Breast epithelium (tissue), 3 donors: Measurements from ENCODE around the gene CROCC2.

Experiments used
- POLR2A ChIP-seq: fragments of 450-650 bp; IDR thresholded peaks from one replicate; pipeline ENCODE4 v1.6.1; 2016; ENCODE audit warnings: antibody characterized with exemption, mild to moderate bottlenecking, moderate library complexity
- POLR2AphosphoS5 ChIP-seq, 3 donors: sonication (generic); formaldehyde crosslinking; IDR thresholded peaks; one replicate each; pipeline ENCODE4 v1.6.1; 2017; ENCODE audit warnings: antibody characterized with exemption in 3 of 3
- TF ChIP-seq, protein P1 (sequence below), 3 donors: fragments of 450-650 bp; IDR thresholded peaks; one replicate each; pipeline ENCODE4 v1.5.1; 2016 to 2017; ENCODE audit warnings: antibody characterized with exemption in 3 of 3, mild to moderate bottlenecking in 3 of 3, moderate library complexity in 3 of 3

DNA sequence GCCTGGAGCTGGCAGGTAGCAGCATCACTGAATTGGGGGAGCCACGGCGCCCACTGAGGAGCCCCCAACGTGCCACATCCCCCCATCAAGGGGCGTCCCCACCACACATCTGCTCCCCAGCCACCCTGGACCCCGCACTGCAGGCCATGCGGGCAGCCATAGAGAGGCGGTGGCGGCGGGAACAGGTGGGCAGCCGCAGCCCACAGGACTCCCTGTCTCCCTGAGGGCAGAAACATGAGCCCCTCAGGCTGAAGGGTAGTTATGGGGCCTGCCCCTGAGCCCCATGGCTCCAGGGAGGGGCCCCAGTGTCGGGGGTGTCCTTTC lies 26.6 kb downstream of the CROCC2 start:
- TF ChIP-seq, protein P1, sequence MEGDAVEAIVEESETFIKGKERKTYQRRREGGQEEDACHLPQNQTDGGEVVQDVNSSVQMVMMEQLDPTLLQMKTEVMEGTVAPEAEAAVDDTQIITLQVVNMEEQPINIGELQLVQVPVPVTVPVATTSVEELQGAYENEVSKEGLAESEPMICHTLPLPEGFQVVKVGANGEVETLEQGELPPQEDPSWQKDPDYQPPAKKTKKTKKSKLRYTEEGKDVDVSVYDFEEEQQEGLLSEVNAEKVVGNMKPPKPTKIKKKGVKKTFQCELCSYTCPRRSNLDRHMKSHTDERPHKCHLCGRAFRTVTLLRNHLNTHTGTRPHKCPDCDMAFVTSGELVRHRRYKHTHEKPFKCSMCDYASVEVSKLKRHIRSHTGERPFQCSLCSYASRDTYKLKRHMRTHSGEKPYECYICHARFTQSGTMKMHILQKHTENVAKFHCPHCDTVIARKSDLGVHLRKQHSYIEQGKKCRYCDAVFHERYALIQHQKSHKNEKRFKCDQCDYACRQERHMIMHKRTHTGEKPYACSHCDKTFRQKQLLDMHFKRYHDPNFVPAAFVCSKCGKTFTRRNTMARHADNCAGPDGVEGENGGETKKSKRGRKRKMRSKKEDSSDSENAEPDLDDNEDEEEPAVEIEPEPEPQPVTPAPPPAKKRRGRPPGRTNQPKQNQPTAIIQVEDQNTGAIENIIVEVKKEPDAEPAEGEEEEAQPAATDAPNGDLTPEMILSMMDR (IDR thresholded peaks at IDR 0.05): no peak
- TF ChIP-seq POLR2AphosphoS5 (IDR thresholded peaks at IDR 0.05) (no peak), POLR2A (no peak)
